Hepatic stellate cell (primary cell): ENCODE data around the gene CD109.
A peak's percentile ranks its signal among the peaks of the same experiment; 100 is the strongest.
"Not testable (repeated sequence)": the region's sequence is repeated elsewhere in the genome, so short reads cannot be mapped to it uniquely, and the experiment has no call there.

Experiments
- DNase-seq: peaks from one replicate; pipeline ENCODE4 v3.0.0; 2011; ENCODE audit warnings: low spot score

Gene CD109

DNA sequence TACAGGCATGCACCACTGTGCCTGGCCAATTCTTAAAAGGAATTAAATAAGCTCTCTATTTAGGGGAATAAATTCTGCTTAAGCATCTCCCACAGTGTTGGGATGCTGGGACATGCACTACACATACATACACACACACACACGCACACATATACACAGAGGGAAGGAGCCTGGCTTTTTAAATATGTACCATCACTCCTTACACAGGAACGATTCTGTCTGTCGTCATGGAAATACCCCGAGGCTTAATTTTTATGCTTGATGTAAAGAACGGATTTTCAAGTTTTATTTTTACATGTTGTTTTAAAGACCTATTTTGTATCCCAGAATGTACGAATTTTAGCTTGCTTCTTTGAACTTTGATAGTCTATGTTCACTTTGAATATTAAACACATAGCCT is 95.3 kb downstream of the CD109 start:
- DNase-seq: no peak

DNA sequence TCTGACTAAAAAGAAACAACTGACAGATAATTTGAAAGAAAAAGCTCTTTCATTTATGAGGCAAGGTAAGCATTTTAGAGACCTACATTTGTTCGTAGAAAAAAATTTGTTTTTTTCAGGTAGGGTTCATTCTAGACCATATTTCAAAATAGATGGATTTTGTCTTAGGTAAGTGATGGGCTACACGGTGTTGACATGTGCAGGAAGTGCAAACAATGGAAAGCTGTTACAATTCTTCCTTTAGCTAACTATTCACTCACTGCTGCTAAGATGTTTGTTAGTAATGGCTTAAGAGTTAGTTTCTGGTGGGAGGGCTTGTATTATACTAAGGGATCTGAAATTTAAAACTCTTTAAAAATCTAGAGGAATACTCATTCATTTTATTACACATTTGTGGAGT is 96.7 kb downstream of the CD109 start:
- no peak for DNase-seq

DNA sequence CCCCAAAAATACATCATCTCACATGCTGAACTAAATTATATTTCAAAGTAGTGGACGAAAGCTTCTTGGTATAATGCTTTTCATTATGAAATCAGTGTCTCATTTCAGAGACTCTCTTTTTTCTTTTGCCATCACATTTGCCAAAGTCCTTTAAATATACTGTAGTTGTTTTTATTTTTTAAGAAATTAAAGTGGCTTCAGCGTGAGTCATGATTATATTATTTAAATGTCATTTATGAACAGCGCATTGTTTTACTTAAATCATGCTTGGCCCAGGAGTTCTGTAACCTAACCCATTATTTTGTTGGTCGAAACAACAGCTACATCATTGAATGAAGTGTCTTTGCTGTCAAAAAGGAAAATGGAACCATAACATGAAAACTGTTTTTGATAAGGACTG is 100.9 kb downstream of the CD109 start:
- no peak for DNase-seq

DNA sequence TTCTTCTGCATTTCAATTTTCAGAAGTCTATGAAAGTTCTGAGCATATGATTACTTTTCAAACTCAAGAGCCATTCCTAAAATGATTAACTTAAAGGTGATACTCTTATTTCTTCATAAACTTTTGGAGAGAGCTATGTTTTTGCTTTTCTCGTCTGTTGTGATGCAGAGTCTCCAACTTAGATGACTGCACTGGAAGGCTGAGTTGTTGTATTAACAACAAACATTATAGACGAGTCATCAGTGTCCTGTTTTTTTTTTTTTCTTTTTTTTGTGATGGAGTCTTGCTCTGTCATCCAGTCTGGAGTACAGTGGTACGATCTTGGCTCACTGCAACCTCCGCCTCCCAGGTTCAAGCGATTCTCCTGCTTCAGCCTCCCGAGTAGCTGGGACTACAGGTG is 101.9 kb downstream of the CD109 start:
- no peak for DNase-seq

DNA sequence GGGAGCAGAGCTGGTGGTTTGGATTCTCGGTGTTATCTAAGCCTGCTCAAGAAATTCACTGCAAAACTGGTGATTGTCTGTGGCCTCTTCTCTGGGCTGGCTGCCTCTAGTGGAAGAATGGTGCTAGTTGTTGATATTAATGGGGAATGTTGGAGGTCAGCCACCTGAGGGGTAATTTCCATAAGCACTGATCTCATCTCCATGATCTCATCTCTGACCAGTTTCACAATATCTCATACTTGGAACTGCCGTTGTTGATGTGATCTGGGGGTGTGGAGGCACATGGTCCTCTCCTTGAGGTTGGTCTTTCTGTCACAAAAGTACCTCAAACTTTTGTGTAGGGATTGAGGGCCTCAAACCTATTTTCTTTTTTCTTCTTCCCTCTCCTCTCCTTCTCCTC is 102.6 kb downstream of the CD109 start:
- DNase-seq: peak; percentile 60

DNA sequence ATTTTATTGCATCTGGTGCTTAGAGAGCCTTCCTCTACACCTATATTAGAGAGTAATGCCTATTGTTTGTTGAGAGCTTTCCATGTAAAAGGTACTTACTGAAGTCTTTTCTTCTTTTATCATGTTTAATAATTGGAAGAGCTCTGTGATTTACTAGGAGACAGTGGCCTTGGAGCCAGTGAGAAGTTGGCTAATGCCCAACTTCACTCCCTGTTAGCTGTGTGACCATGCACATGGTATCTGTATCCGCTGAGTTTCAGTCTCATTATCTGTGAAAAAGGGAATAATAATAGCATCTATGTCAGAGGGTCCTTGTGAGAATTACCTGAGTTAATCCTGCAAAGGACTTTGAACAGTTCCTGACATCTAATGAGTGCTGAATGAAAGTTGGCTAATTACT is 105.0 kb downstream of the CD109 start:
- no peak for DNase-seq

DNA sequence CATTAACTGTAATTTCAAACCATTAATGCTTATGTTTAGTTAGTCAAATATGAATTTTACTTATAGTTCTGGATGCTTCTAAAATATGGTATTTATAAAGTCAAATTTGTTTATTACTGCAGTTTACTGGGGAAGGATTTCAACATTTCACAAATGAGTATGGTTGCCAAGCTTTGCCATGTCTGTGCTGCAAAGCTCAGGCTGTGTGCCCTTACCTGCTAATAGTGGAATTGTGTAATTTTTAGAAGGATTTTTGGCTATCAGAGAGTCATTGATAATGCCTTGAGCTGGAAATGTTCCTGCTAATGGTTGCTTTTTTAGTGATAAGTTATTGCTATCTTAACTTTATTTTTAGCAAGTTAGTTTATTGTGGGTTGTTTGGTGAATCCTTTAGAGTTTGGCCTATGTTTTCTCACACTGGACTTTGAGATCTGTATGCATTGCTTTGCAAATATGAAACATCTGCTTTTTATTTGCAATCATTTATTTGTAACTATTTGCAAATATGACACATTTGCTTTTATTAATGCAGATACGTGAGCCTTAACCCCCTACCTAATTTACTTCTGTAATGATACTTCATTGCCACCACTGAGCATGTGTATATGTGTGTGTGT is 105.8 kb downstream of the CD109 start:
- no peak for DNase-seq

DNA sequence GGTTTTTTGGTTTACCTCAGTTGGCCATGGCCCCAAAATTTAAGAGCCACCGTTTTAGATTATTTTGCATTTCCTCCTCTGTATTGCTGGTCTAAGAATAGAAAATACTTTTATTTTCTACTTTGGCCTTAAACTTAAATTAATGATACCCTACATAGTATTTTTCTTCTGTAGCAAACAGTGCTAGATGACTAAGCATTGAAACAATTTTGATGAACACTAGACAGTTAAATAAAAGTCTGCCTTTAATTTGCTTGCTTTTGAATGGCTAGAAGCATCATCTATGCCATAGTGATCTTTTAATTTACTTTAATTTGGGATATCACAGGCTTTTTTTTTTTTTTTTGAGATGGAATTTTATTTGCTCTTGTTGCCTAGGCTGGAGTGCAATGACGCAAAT is 106.4 kb downstream of the CD109 start:
- no peak for DNase-seq

DNA sequence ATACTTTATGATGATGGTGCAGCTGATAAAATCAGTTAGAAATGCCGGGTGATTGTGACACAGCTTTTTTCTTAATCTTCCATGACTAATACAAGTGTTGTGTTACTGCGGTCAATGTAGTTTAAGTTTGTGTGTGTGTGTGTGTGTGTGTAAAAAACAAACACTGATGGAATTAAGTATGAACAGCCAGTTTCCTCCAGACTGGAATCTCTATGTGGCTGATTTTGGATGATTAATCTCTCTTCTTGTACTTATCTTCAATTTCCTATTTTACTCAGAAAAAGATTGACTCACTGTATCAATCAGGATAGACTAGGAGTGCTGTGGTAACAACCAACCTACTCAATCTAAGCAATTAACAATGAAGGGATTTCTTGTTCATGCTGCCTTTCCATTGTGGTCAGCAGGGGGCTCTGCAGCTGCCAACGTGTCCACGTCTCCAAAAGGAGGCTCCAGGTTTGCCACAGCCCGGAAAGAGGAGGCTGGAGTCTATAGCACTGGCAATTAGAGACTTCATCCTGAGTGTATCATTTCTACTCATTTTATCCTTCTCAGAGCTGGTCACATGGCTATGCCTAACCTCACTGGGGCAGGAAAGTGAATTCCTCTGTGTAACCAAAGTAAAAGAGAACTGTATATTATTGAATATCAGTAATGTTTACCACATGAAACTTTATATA is 107.7 kb downstream of the CD109 start:
- peak; percentile 32 for DNase-seq

DNA sequence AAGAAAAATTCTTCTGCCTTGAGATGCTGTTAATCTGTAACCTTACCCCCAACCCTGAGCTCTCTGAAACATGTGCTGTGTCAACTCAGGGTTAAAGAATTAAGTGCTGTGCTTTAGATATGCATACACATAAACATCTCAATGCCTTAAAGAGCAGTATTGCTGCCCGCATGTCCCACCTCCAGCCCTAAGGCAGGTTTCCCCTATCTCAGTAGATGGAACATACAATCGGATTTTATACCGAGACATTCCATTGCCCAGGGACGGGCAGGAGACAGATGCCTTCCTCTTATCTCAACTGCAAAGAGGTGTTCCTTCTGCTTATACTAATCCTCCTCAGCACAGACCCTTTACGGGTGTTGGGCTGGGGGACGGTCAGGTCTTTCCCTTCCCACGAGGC is 109.2 kb downstream of the CD109 start:
- DNase-seq: not testable (repeated sequence)

DNA sequence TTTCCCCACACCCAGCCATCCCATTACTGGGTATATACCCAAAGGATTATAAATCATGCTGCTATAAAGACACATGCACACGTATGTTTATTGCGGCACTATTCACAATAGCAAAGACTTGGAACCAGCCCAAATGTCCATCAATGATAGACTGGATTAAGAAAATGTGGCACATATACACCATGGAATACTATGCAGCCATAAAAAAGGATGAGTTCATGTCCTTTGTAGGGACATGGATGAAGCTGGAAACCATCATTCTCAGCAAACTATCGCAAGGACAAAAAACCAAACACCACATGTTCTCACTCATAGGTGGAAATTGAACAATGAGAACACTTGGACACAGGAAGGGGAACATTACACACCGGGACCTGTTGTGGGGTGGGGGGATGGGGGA is 110.0 kb downstream of the CD109 start:
- DNase-seq: not testable (repeated sequence)

DNA sequence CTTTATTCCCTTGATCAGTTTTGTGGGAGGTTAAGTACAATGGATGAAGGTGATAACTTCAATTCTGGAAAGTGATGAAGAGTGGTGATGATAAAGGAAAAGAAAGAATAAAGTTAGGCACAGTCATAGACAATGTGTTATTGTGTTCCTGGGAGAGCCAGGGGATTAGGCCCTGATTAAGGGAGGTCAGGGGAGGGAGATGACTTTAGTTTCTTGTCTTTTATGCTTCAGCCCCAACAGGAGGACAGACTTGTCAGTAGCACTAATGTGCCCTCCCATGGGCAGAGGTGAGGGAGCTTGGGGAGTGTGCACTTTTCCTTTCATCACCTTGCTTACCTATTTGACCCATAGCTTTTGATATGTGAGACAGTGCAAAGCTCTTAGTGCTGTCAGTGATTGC is 115.7 kb downstream of the CD109 start:
- no peak for DNase-seq

DNA sequence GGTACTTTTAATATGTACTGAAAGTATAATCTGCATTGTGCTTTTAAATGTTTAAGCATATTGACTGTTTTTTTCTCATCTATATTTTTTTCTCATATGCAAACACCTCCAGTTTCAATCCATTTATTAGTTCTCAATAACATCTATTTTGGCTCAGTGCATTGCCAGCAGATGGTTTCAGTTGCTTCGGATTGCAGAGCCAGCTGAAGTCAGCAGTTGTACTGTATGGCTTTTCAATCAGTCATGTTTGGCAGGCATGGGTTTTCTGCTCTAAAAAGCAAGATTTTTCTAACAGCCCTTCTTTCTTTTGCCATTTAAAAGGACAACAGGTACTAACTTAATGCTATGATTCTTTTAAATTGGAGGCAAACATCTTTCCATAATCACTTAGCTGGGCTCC is 121.2 kb downstream of the CD109 start:
- DNase-seq: no peak

DNA sequence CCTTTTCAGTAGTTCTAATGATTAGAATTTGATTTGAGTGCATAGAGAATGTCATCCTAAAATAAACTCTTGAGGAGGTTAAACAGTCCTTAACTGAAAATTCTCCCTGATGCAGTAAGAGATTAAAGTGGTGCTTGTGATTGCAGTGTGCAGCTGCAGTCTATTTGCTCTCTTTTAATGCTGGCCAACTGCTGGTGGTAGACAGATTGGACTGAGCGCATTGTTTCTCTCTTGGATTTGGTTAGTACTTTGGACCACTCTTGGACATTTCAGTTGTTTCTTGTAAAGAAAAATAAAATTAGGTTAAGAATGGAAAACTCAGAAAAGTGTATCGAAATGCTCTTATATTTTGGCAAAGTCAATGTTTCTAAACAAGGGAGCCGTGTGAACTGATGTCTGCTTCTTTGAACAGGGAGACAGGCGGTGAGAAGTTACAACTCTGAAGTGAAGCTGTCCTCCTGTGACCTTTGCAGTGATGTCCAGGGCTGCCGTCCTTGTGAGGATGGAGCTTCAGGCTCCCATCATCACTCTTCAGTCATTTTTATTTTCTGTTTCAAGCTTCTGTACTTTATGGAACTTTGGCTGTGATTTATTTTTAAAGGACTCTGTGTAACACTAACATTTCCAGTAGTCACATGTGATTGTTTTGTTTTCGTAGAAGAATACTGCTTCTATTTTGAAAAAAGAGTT is 127.2 kb downstream of the CD109 start:
- no peak for DNase-seq

DNA sequence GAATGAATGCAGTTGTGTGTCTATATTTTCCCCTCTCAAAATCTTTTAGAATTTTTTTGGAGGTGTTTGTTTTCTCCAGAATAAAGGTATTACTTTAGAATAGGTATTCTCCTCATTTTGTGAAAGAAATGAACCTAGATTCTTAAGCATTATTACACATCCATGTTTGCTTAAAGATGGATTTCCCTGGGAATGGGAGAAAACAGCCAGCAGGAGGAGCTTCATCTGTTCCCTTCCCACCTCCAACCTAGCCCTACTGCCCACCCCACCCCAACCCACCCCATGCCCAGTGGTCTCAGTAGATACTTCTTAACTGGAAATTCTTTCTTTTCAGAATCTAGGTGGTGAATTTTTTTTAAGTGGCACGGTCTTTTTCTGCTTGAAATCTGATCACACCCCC is 127.8 kb downstream of the CD109 start:
- DNase-seq: no peak

DNA sequence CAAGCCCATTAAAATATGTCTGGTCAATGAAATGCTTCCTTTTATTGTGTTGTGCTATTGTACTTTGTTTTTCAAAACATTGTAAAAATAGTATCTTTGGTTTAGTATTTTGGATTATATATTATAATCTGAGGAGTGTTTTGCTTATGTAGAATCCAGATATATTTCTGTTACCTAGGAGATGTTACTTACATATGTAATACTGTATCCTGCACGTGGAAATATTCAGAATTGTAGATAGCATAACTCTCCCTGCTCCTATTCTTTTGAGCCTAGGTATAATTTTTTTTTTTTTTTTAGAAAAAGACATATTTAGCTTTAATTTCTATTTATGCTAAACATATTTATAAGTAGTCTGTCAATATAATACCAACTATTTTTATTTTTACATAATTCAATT is 130.6 kb downstream of the CD109 start:
- no peak for DNase-seq

DNA sequence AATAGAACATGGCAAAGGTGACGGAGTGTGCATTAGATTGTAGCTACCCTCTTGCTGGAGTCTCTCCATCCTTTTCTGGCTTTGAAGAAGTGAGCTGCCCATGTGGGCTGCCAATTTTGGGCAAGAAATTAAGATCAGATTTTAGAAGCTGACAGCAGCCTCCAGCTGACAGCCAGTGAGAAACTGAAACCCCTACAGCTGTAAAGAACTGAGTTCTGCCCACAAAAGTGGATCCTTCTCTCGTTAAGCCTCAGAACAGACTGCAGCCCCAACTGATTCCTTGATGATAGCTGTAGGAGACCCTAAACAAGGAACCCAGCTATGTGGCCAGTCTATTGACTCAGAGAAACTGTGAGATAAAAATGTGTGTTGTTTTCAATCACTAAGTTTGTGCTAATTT is 134.1 kb downstream of the CD109 start:
- DNase-seq: no peak

DNA sequence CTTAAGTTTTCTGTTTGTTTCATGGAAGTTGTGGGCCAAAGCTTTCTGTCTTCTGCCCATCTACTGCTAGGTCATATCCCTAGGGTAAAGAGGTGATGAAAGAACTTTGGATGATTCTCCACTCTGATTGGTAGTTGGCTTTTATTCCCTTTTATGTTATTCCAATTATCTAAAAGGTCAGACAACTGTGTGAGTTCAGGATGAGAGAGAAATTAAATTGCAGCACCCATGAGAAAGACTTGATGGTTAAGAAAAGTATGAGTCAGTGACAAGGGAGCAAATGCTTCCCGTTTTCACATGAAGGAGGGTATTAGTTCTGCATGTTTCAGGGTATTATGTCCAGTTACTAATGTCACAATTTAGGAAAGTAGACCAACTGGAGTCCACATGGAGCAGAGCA is 136.3 kb downstream of the CD109 start:
- DNase-seq: no peak

DNA sequence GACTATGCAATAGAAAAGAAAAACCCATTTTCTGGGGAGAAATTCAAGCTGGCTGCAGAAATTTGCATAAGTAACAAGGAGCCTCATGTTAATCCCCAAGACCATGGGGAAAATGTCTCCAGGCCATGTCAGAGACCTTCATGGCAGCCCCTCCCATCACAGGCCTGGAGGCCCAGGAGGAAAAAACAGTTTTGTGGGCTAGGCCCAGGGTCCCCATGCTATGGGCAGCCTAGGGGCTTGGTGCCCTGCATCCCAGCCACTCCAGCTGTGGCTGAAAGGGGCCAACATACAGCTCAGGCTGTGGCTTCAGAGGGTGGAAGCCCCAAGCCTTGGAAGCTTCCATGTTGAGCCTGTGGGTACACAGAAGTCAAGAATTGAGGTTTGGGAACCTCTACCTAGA is 148.7 kb downstream of the CD109 start:
- DNase-seq: not testable (repeated sequence)

DNA sequence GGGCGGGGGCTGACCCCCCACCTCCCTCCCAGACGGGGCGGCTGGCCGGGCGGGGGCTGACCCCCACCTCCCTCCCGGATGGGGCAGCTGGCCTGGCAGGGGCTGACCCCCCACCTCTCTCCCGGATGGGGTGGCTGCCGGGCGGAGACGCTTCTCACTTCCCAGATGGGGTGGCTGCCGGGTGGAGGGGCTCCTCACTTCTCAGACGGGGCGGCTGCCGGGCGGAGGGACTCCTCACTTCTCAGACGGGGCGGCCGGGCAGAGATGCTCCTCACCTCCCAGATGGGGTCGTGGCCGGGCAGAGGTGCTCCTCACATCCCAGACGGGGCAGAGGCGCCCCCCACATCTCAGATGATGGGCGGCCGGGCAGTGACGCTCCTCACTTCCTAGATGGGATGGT is 155.0 kb downstream of the CD109 start:
- DNase-seq: not testable (repeated sequence)

DNA sequence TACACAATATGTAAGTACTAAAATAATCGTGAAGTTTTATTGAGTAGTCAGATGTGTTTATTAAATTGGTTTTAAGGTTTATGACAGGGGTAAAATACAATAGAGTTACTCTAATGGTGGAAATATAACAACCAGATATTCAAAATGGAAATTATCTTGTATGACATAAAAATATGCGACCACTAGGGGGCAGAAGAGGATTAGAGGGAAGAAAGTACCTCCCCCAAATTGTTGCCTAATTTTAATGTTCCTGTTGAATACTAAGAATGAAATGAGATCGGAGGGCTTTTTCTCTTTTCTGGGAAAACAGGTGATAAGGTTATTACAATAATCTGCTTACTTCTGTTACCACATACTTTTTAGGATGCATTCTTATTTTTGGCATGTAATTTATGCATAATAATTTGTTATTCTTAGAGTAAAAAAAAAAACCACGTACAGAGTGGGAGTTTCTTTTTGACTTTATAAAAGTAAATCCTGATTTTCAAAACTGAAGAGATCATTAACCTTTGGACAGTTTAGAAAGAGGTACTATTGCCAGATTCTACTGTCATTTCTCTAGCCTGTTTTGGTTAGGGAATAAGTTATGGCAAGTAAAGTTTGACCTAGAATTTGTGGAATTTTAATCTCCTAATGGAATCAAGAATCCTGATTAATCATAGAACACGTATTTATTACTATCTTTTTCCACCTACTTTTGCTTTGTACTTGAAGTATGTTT is 159.2 kb downstream of the CD109 start:
- DNase-seq: peak; percentile 24

DNA sequence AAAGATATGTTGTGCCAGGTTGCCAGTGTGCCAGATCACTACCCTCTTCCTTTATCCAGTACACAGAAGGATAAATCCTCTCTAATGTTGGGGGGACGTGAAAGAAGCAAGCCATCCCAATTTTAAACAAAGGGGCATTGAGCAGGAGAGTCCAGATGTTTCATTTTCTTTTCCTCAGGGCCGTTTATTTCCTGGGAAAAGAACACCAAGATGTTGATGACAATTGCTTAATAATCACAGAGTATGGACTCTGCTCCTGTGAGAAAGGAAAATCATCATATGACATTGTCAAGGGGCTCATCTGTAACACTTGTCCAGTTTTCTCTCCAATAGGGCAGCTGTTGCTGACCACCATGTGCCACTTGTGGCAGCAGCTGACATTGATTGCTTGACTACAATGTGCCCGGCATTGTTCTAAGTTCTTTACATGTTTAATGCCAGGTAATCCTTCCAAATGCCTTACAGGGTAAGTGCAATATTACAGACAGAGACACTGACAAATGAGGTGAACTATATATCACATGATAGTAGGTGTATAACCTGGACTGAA is 161.4 kb downstream of the CD109 start:
- DNase-seq: no peak

DNA sequence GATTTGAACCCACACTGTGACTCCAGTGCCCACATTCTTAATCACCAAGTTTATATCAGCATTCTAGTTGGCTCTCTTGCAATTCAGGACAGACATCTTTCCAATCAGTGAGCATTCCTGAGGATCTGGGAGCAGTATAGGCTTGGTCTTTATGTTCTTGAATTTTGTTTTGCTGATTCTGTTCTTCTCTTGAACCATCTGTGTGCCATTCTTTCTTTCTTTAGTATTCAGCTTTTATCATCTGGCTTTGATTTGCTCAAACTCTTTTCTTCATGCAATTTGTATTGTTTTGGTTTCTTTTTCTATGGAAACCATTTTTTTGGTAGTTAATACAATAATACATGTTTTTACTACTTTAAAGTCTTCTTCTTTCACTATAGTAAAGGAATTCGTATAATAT is 162.4 kb downstream of the CD109 start:
- no peak for DNase-seq
